Activated CD4-positive, alpha-beta T cell treated with anti-CD3 and anti-CD28 coated beads for 36 hours (primary cell): ENCODE results near the gene CEACAM19. TPM values are rescaled to one million over a fixed set of nuclear protein-coding genes. Genes with fewer than 3 reads are reported as not detected.
A peak's percentile ranks its signal among the peaks of the same experiment; 100 is the strongest.

Experiments
- ATAC-seq: fragments of 200-7000 bp; cut with Tn5 transposase; one replicate; pipeline ENCODE4 v1.10.0; 2021; ENCODE audit warnings: mild to moderate bottlenecking, moderate library complexity
- CTCF ChIA-PET: fragments of 350-600 bp; sonication (Branson Sonifier 250); formaldehyde crosslinking; loops from one replicate; lab custom pipeline; 2021; ENCODE audit warnings: antibody characterized with exemption; lab: Charles Lee
- POLR2A ChIA-PET: fragments of 350-600 bp; sonication (Branson Sonifier 250); formaldehyde crosslinking; loops from one replicate; lab custom pipeline; 2021; ENCODE audit warnings: antibody characterized with exemption, inconsistent platforms; lab: Charles Lee
- DNase-seq: peaks from one replicate; pipeline ENCODE4 v3.0.0-alpha.2; 2020
- H3K27ac Mint-ChIP-seq: one replicate; pipeline ENCODE4 v1.8.0; 2021; ENCODE audit warnings: mixed read lengths
- H3K27me3 Mint-ChIP-seq: one replicate; pipeline ENCODE4 v1.8.0; 2021; ENCODE audit warnings: mixed read lengths
- H3K36me3 Mint-ChIP-seq: one replicate; pipeline ENCODE4 v1.8.0; 2021; ENCODE audit warnings: low read depth, mixed read lengths
- H3K4me1 Mint-ChIP-seq: one replicate; pipeline ENCODE4 v1.8.0; 2021; ENCODE audit warnings: mixed read lengths
- H3K4me3 Mint-ChIP-seq: one replicate; pipeline ENCODE4 v1.8.0; 2021; ENCODE audit warnings: mild to moderate bottlenecking, moderate library complexity, mixed read lengths
- H3K9me3 Mint-ChIP-seq: one replicate; pipeline ENCODE4 v1.8.0; 2021; ENCODE audit warnings: low read depth, mixed read lengths
- intact Hi-C, 2 experiments: fragments of 100-400 bp; cut with DNase I in 1 of 2; cut with micrococcal nuclease in 1 of 2; formaldehyde crosslinking; loops; one replicate each; pipeline versions ENCODE4 v1.14.2 to v1.15.1; 2022 to 2024; cut with DNase I, micrococcal nuclease
- total RNA-seq, 2 experiments: library from RNA; stranded (reverse); gene quantifications; one replicate each; pipeline ENCODE4 v1.2.3, GENCODE V29; 2021

The CEACAM19 gene
- total RNA-seq, 2 experiments from 2014 or later, result 0.56 to 0.73 TPM

GRCh38 chr19:44635581-44636438 is 35.5 kb upstream of the CEACAM19 start:
- Mint-ChIP-seq H3K4me3 (no peak overlapping the region), H3K36me3 (no peaks in the 10 kb centered on the region), H3K9me3 (no peaks in the 10 kb centered on the region), H3K4me1 (no peaks in the 10 kb centered on the region), H3K27ac (no peak overlapping the region), H3K27me3 (peaks cover 12% of the 10 kb centered on the region)
- ChIA-PET CTCF (interaction anchor here (0.9 kb wide), 1 partner anchor 19 kb away, joined by 4 read pairs; no protein-coding TSS in a partner anchor), POLR2A (no interaction called here)
- ATAC-seq, result no peak
- intact Hi-C loops, result no loop called here
- DNase-seq, result no peak

- no peak overlapping the region for H3K4me3 Mint-ChIP-seq
- no peak overlapping the region for H3K27ac Mint-ChIP-seq
- peaks cover 15% of the 10 kb centered on the region for H3K27me3 Mint-ChIP-seq
- no peaks in the 10 kb centered on the region for H3K36me3 Mint-ChIP-seq
- DNase-seq (no peak), ATAC-seq (no peak)
- H3K9me3 Mint-ChIP-seq, result no peaks in the 10 kb centered on the region
- H3K4me1 Mint-ChIP-seq, result no peaks in the 10 kb centered on the region
- POLR2A ChIA-PET, result no interaction called here
- intact Hi-C loops, result no loop called here
- CTCF ChIA-PET, result no interaction called here
Measured at GRCh38 chr19:44636439-44637389, 34.6 kb upstream of the CEACAM19 start.

- Mint-ChIP-seq H3K4me3 (no peak overlapping the region), H3K36me3 (no peaks in the 10 kb centered on the region), H3K4me1 (no peaks in the 10 kb centered on the region), H3K27me3 (peaks cover 14% of the 10 kb centered on the region), H3K27ac (no peak overlapping the region), H3K9me3 (no peaks in the 10 kb centered on the region)
- no peak for DNase-seq
- POLR2A ChIA-PET, result no interaction called here
- no peak for ATAC-seq
- intact Hi-C loops, result no loop called here
- CTCF ChIA-PET, result no interaction called here
Measured at GRCh38 chr19:44637390-44637764, 33.9 kb upstream of the CEACAM19 start.

GRCh38 chr19:44640518-44640917 is 30.8 kb upstream of the CEACAM19 start:
- Mint-ChIP-seq H3K4me3 (no peak overlapping the region), H3K4me1 (peaks cover 4% of the 10 kb centered on the region), H3K27ac (no peak overlapping the region), H3K36me3 (no peaks in the 10 kb centered on the region), H3K27me3 (peaks cover 13% of the 10 kb centered on the region), H3K9me3 (no peaks in the 10 kb centered on the region)
- intact Hi-C loops, result loop anchor here in 1 of 2 experiments (5.0 kb wide), 1 partner anchor 53 kb away; no protein-coding TSS in a partner anchor
- ChIA-PET POLR2A (no interaction called here), CTCF (interaction anchor here (0.6 to 1.1 kb wide), 4 partner anchors 17 to 70 kb away, joined by 3 to 4 read pairs (median 4); no protein-coding TSS in a partner anchor)
- ATAC-seq (no peak), DNase-seq (no peak)

- ChIA-PET CTCF (interaction anchor here (0.6 to 1.4 kb wide), 3 partner anchors 16 to 71 kb away, joined by 3 to 6 read pairs (median 3); no protein-coding TSS in a partner anchor), POLR2A (no interaction called here)
- H3K27me3 Mint-ChIP-seq, result peaks cover 14% of the 10 kb centered on the region
- peaks cover 4% of the 10 kb centered on the region for H3K4me1 Mint-ChIP-seq
- no peak for DNase-seq
- no peak overlapping the region for H3K27ac Mint-ChIP-seq
- H3K36me3 Mint-ChIP-seq, result no peaks in the 10 kb centered on the region
- intact Hi-C loops, result loop anchor here in 1 of 2 experiments (5.0 kb wide), 1 partner anchor 54 kb away; no protein-coding TSS in a partner anchor
- H3K4me3 Mint-ChIP-seq, result no peak overlapping the region
- H3K9me3 Mint-ChIP-seq, result no peaks in the 10 kb centered on the region
- ATAC-seq, result no peak
Measured at GRCh38 chr19:44641501-44642265, 29.6 kb upstream of the CEACAM19 start.

GRCh38 chr19:44642377-44642776 is 28.9 kb upstream of the CEACAM19 start:
- intact Hi-C loops, result loop anchor here in 1 of 2 experiments (5.0 kb wide), 1 partner anchor 55 kb away; no protein-coding TSS in a partner anchor
- H3K4me3 Mint-ChIP-seq, result no peak overlapping the region
- no peak for ATAC-seq
- peaks cover 14% of the 10 kb centered on the region for H3K27me3 Mint-ChIP-seq
- H3K9me3 Mint-ChIP-seq, result no peaks in the 10 kb centered on the region
- peaks cover 4% of the 10 kb centered on the region for H3K4me1 Mint-ChIP-seq
- POLR2A ChIA-PET, result no interaction called here
- CTCF ChIA-PET, result interaction anchor here (0.6 to 1.4 kb wide), 4 partner anchors 15 to 695 kb away, joined by 3 to 6 read pairs (median 3); no protein-coding TSS in a partner anchor
- H3K36me3 Mint-ChIP-seq, result no peaks in the 10 kb centered on the region
- no peak for DNase-seq
- no peak overlapping the region for H3K27ac Mint-ChIP-seq

GRCh38 chr19:44643605-44644401 is 27.5 kb upstream of the CEACAM19 start, which contains the start of gene PVR:
Gene PVR, plus strand, starts transcription at chr19:44643910. Its CDS starts 187 bp downstream, at chr19:44644097.
- intact Hi-C loops, result loop anchor here in 1 of 2 experiments (5.0 kb wide), 1 partner anchor 57 kb away; no protein-coding TSS in a partner anchor
- H3K9me3 Mint-ChIP-seq, result no peaks in the 10 kb centered on the region
- CTCF ChIA-PET, result interaction anchor here (0.6 to 1.5 kb wide), 5 partner anchors 11 to 108 kb away, joined by 3 to 5 read pairs (median 3); no protein-coding TSS in a partner anchor
- ATAC-seq (peak; percentile 83), DNase-seq (peak; percentile 68)
- no peak within 1 kb of the TSS for H3K27ac Mint-ChIP-seq
- POLR2A ChIA-PET, result no interaction called here
- peak within 1 kb of the TSS; percentile 81 for H3K4me3 Mint-ChIP-seq
- peaks cover 4% of the 10 kb centered on the region for H3K4me1 Mint-ChIP-seq
- no peaks in the 10 kb centered on the region for H3K36me3 Mint-ChIP-seq
- peaks cover 14% of the 10 kb centered on the region for H3K27me3 Mint-ChIP-seq

- DNase-seq, result peak; percentile 43
- Mint-ChIP-seq H3K36me3 (no peaks in the 10 kb centered on the region), H3K27me3 (peaks cover 14% of the 10 kb centered on the region), H3K9me3 (no peaks in the 10 kb centered on the region), H3K4me1 (peaks cover 4% of the 10 kb centered on the region), H3K4me3 (peak overlapping the region; percentile 81), H3K27ac (no peak overlapping the region)
- CTCF ChIA-PET, result interaction anchor here (0.6 to 1.5 kb wide), 5 partner anchors 10 to 107 kb away, joined by 3 to 5 read pairs (median 3); no protein-coding TSS in a partner anchor
- POLR2A ChIA-PET, result no interaction called here
- peak; percentile 70 for ATAC-seq
- intact Hi-C loops, result loop anchor here in 1 of 2 experiments (5.0 kb wide), 1 partner anchor 57 kb away; no protein-coding TSS in a partner anchor
Measured at GRCh38 chr19:44644402-44645016, 26.8 kb upstream of the CEACAM19 start.

- H3K9me3 Mint-ChIP-seq, result no peaks in the 10 kb centered on the region
- ATAC-seq (no peak), DNase-seq (no peak)
- peaks cover 4% of the 10 kb centered on the region for H3K4me1 Mint-ChIP-seq
- CTCF ChIA-PET, result interaction anchor here (1.2 kb wide), 1 partner anchor 9 kb away, joined by 3 read pairs; no protein-coding TSS in a partner anchor
- POLR2A ChIA-PET, result no interaction called here
- H3K36me3 Mint-ChIP-seq, result peaks cover 4% of the 10 kb centered on the region
- peak overlapping the region; percentile 23 for H3K4me3 Mint-ChIP-seq
- intact Hi-C loops, result no loop called here
- H3K27me3 Mint-ChIP-seq, result peaks cover 14% of the 10 kb centered on the region
- no peak overlapping the region for H3K27ac Mint-ChIP-seq
Measured at GRCh38 chr19:44645407-44646048, 25.8 kb upstream of the CEACAM19 start.
